ENCODE results near the gene POLR3GL. TPM values are rescaled to one million over a fixed set of nuclear protein-coding genes. Genes with fewer than 3 reads are reported as not detected.

Gene POLR3GL
- total and polyA plus RNA-seq, 10 of the 15 experiments (the other 5 are each of a cell fraction or from before 2014, with no cell fraction given) = 12.8 to 47.0 (median 26.6) TPM

- ChIA-PET RAD21 (ENCODE audit: unreplicated experiment) (no interaction called here), SMC1A (ENCODE audit: uncharacterized antibody, unreplicated experiment) (interaction anchor here (1.2 to 3.6 kb wide), 2 partner anchors 22 to 31 kb away, joined by 3 to 9 read pairs; partner anchors contain the start of gene LIX1L), CTCF (no interaction called here), POLR2A (interaction anchor here (0.6 to 1.1 kb wide), 2 partner anchors 8 to 29 kb away, joined by 3 read pairs; partner anchors contain the start of gene POLR3GL)
- no peak overlapping the region for H3K4me2 ChIP-seq (ENCODE audit: control insufficient read depth, insufficient read depth)
- no TSS peak for BruUV-seq (replicated peaks)
- H3K4me1 ChIP-seq (ENCODE audit: control insufficient read depth, insufficient read depth, low read length) = no peaks in the 10 kb centered on the region
- H2AFZ ChIP-seq (ENCODE audit: control insufficient read depth, low read depth, low read length) = no peak overlapping the region
- H4K20me1 ChIP-seq (ENCODE audit: control insufficient read depth, insufficient read depth) = no peaks in the 10 kb centered on the region
- no peaks in the 10 kb centered on the region for H3K9me3 ChIP-seq (replicated peaks; ENCODE audit: control insufficient read depth, insufficient read depth, low read length)
- H3K27ac ChIP-seq (ENCODE audit: control insufficient read depth, insufficient read depth) = no peak overlapping the region
- WGBS (ENCODE audit: insufficient coverage, insufficient replicate concordance, low lambda C conversion rate, missing lambda C conversion rate) = 98% methylated on average over 8 of the region's 8 CpGs
- no peak for FAIRE-seq
- H3K9ac ChIP-seq (ENCODE audit: control insufficient read depth, insufficient read depth, low read length) = no peak overlapping the region
- no peak for DNase-seq (ENCODE audit: low read depth, low spot score)
- H3K79me2 ChIP-seq (ENCODE audit: control insufficient read depth, insufficient read depth, low read length) = no peaks in the 10 kb centered on the region
- no peak for ATAC-seq
- H3K4me3 ChIP-seq = no peak overlapping the region
- no peaks in the 10 kb centered on the region for H3K27me3 ChIP-seq (replicated peaks in 1 of 2; ENCODE audit: control insufficient read depth in 2 of 2, insufficient read depth in 2 of 2, low read length in 1 of 2)
- intact Hi-C loops (cut with micrococcal nuclease; ENCODE audit: unreplicated experiment) = no loop called here
- in situ Hi-C loops (cut with MboI) = no loop called here
- peaks cover 0 to 7% of the 10 kb centered on the region in 2 experiments; a peak in 2 of 4 replicates for H3K36me3 ChIP-seq (ENCODE audit: control insufficient read depth in 2 of 2, insufficient read depth in 2 of 2, low read length in 1 of 2)
- TF ChIP-seq REST (IDR thresholded peaks at IDR 0.05; ENCODE audit: low read depth, low read length) (no peak), CBFB (IDR thresholded peaks at IDR 0.05; ENCODE audit: low read depth) (no peak), RB1 (IDR thresholded peaks at IDR 0.05; ENCODE audit: borderline replicate concordance) (no peak), EZH2 (IDR thresholded peaks at IDR 0.05; ENCODE audit: borderline replicate concordance, control insufficient read depth, low read depth, low read length) (no peak), SMAD5 (IDR thresholded peaks at IDR 0.05; ENCODE audit: low read depth) (no peak), MYB (IDR thresholded peaks at IDR 0.05; ENCODE audit: borderline replicate concordance, low read depth, low read length) (no peak), TAF1 (IDR thresholded peaks at IDR 0.05; ENCODE audit: borderline replicate concordance, low read depth, low read length) (no peak), IKZF1 (conservative IDR thresholded peaks at IDR 0.05) (no peak), ATF7 (IDR thresholded peaks at IDR 0.05; ENCODE audit: low read depth) (no peak), RELB (IDR thresholded peaks at IDR 0.05; ENCODE audit: low read depth) (no peak), ZNF687 (IDR thresholded peaks at IDR 0.05) (no peak), CREM (IDR thresholded peaks at IDR 0.05; ENCODE audit: low read depth) (no peak), TCF3 (IDR thresholded peaks at IDR 0.05; ENCODE audit: borderline replicate concordance, insufficient read depth, low read depth, low read length) (no peak), STAT3 (IDR thresholded peaks at IDR 0.05; ENCODE audit: low read depth, low read length) (no peak), GATAD2B (conservative IDR thresholded peaks at IDR 0.05; ENCODE audit: low read depth) (no peak), HDGF (IDR thresholded peaks at IDR 0.05) (no peak)
These were observed 28.2 kb upstream of the POLR3GL start for GRCh38 chr1:145936247-145936646.

All from GM12878 (cell line).